Uterus (tissue), 2 donors: ENCODE data around the gene NHS.
A peak's percentile ranks its signal among the peaks of the same experiment; 100 is the strongest.

Source experiments
- POLR2A ChIP-seq, 2 donors: fragments of 450-650 bp; IDR thresholded peaks; one replicate each; pipeline ENCODE4 v1.6.1; 2016; ENCODE audit warnings: antibody characterized with exemption in 2 of 2, mild to moderate bottlenecking in 1 of 2, moderate library complexity in 1 of 2
- TF ChIP-seq, protein P1 (sequence below), 4 experiments: fragments of 200-600 bp in 2 of 4; fragments of 450-650 bp in 2 of 4; sonication (generic) in 2 of 4; IDR thresholded peaks; one replicate each; pipeline ENCODE4 v1.5.1; 2016 to 2019; ENCODE audit warnings: antibody characterized with exemption in 4 of 4, mild to moderate bottlenecking in 2 of 4, moderate library complexity in 1 of 4

DNA sequence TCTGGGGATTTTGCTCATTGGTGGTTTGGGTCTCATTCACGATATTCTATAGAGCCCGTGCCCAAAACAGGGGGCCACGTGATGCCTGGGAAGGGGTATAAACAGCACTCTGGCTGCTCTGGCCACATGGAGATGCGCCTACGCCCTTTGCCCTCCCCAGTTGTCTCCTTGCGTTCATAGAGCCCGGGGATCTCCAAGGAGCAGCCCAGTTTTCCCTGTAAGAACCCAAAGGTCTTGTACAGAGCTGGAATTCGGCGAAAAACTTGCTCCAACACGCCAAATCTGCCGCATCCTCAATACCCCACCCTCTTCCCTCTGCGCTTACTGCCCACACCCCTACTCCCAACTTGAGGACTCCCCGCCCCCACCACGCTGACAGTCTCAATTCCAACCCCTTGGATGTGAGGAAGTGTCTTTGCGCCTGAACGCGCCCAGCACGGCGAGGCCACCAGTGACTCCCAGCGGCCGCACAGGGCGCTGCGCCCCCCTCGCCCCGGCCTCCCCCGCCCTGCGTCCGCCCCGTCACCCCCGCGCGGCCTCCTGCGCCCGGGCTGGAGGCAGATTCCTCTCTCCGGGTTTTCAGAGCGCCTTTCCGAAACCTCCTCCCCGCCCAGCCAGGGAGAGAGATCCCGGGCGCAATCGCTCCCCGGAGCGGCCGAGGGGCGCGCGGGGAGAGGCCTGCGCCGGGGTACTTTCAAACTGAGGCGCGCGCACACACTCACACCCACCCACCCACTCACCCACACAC is at the start of gene NHS:
- TF ChIP-seq, protein P1, sequence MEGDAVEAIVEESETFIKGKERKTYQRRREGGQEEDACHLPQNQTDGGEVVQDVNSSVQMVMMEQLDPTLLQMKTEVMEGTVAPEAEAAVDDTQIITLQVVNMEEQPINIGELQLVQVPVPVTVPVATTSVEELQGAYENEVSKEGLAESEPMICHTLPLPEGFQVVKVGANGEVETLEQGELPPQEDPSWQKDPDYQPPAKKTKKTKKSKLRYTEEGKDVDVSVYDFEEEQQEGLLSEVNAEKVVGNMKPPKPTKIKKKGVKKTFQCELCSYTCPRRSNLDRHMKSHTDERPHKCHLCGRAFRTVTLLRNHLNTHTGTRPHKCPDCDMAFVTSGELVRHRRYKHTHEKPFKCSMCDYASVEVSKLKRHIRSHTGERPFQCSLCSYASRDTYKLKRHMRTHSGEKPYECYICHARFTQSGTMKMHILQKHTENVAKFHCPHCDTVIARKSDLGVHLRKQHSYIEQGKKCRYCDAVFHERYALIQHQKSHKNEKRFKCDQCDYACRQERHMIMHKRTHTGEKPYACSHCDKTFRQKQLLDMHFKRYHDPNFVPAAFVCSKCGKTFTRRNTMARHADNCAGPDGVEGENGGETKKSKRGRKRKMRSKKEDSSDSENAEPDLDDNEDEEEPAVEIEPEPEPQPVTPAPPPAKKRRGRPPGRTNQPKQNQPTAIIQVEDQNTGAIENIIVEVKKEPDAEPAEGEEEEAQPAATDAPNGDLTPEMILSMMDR (IDR thresholded peaks at IDR 0.05) = peak in 3 of 4 experiments; percentile 33 to 76 (median 52)
- TF ChIP-seq POLR2A (IDR thresholded peaks at IDR 0.05) = peak in 1 of 2 donors; percentile 48
